Right lobe of liver (tissue), 4 donors: ENCODE measurements around the gene BHMT2.

ENCODE experiments used
- CTCF ChIP-seq, 4 donors: fragments of 200-600 bp in 3 of 4; fragments of 450-650 bp in 1 of 4; IDR thresholded peaks; one replicate each; pipeline versions ENCODE4 v1.5.1 to v1.8.0; 2016 to 2022; ENCODE audit warnings: antibody characterized with exemption in 4 of 4, mild to moderate bottlenecking in 2 of 4
- POLR2A ChIP-seq: fragments of 450-650 bp; IDR thresholded peaks from one replicate; pipeline ENCODE4 v1.6.1; 2017; ENCODE audit warnings: antibody characterized with exemption, mild to moderate bottlenecking
- donor health status: DM: no; HTN: no; CAD: no.
- donor health status: DM: no; HTN: no; CAD: no.
- donor health status: DM: no; HTN: yes; CAD: no.

- TF ChIP-seq CTCF (IDR thresholded peaks at IDR 0.05) (no peak), POLR2A (no peak)
Observed at GRCh38 chr5:79107020-79107796, 37.6 kb downstream of the BHMT2 start.
